Stimulated activated naive CD8-positive, alpha-beta T cell treated with anti-CD3 and anti-CD28 coated beads, Interleukin-15, amount 100 ng/mL, for 72 hours (primary cell): ENCODE data around the gene RBM20.

Experiments used
- ATAC-seq: fragments of 150-1000 bp; cut with Tn5 transposase; 2 replicates; pipeline ENCODE4 v1.10.0; 2021; ENCODE audit warnings: mild to moderate bottlenecking, moderate library complexity
- DNase-seq, 2 donors: peaks; one replicate each; pipeline ENCODE4 v3.0.0; 2021 to 2022
- H3K27ac Mint-ChIP-seq, 2 donors: one replicate each; pipeline ENCODE4 v1.8.0; 2022; ENCODE audit warnings: mild to moderate bottlenecking in 2 of 2, mixed read lengths in 2 of 2, moderate library complexity in 2 of 2
- H3K27me3 Mint-ChIP-seq: one replicate; pipeline ENCODE4 v1.8.0; 2022; ENCODE audit warnings: mixed read lengths
- H3K4me1 Mint-ChIP-seq: one replicate; pipeline ENCODE4 v1.8.0; 2022; ENCODE audit warnings: mild to moderate bottlenecking, mixed read lengths
- H3K4me3 Mint-ChIP-seq, 2 donors: one replicate each; pipeline ENCODE4 v1.8.0; 2022; ENCODE audit warnings: mild to moderate bottlenecking in 2 of 2, mixed read lengths in 2 of 2, moderate library complexity in 1 of 2
- H3K9me3 Mint-ChIP-seq, 2 donors: one replicate each; pipeline ENCODE4 v1.8.0; 2022; ENCODE audit warnings: mixed read lengths in 2 of 2

Gene RBM20

GRCh38 chr10:110843796-110844616, 199.9 kb downstream of the RBM20 start:
- DNase-seq (no peak), ATAC-seq (no peak)
- peaks cover 88% of the 10 kb centered on the region for H3K4me1 Mint-ChIP-seq
- H3K9me3 Mint-ChIP-seq, result no peaks in the 10 kb centered on the region
- H3K4me3 Mint-ChIP-seq, result peak overlapping the region; percentile 74 to 85
- peak overlapping the region; percentile 96 to 99 for H3K27ac Mint-ChIP-seq
- H3K27me3 Mint-ChIP-seq, result no peaks in the 10 kb centered on the region

GRCh38 chr10:110844617-110844881, 200.4 kb downstream of the RBM20 start:
- H3K27ac Mint-ChIP-seq, result peak overlapping the region; percentile 42 to 74
- H3K4me3 Mint-ChIP-seq, result no peak overlapping the region
- peaks cover 0 to under 1% of the 10 kb centered on the region in 2 donors for H3K9me3 Mint-ChIP-seq
- H3K27me3 Mint-ChIP-seq, result no peaks in the 10 kb centered on the region
- H3K4me1 Mint-ChIP-seq, result peaks cover 89% of the 10 kb centered on the region
- DNase-seq (no peak), ATAC-seq (no peak)

GRCh38 chr10:110845192-110845755, 201.1 kb downstream of the RBM20 start:
- Mint-ChIP-seq H3K4me1 (peaks cover 94% of the 10 kb centered on the region), H3K27me3 (no peaks in the 10 kb centered on the region), H3K9me3 (peaks cover 4 to 7% of the 10 kb centered on the region in 2 donors), H3K4me3 (no peak overlapping the region), H3K27ac (peak overlapping the region in 1 of 2 donors; percentile 74)
- DNase-seq (no peak), ATAC-seq (no peak)

GRCh38 chr10:110845756-110846620, 201.9 kb downstream of the RBM20 start:
- Mint-ChIP-seq H3K4me1 (peaks cover 97% of the 10 kb centered on the region), H3K4me3 (no peak overlapping the region), H3K9me3 (peaks cover 4 to 7% of the 10 kb centered on the region in 2 donors), H3K27ac (no peak overlapping the region), H3K27me3 (no peaks in the 10 kb centered on the region)
- DNase-seq (no peak), ATAC-seq (no peak)

GRCh38 chr10:110847374-110847773, 203.2 kb downstream of the RBM20 start:
- Mint-ChIP-seq H3K4me1 (peaks cover 97% of the 10 kb centered on the region), H3K27me3 (no peaks in the 10 kb centered on the region), H3K27ac (no peak overlapping the region), H3K4me3 (no peak overlapping the region), H3K9me3 (peaks cover 4 to 7% of the 10 kb centered on the region in 2 donors)
- DNase-seq (no peak), ATAC-seq (no peak)

- DNase-seq (no peak), ATAC-seq (no peak)
- no peaks in the 10 kb centered on the region for H3K27me3 Mint-ChIP-seq
- H3K9me3 Mint-ChIP-seq, result peaks cover 4 to 7% of the 10 kb centered on the region in 2 donors
- peaks cover 97% of the 10 kb centered on the region for H3K4me1 Mint-ChIP-seq
- H3K4me3 Mint-ChIP-seq, result no peak overlapping the region
- no peak overlapping the region for H3K27ac Mint-ChIP-seq
These were observed 204.0 kb downstream of the RBM20 start for GRCh38 chr10:110848106-110848505.

- Mint-ChIP-seq H3K9me3 (peaks cover 4 to 11% of the 10 kb centered on the region in 2 donors), H3K27me3 (no peaks in the 10 kb centered on the region), H3K27ac (no peak overlapping the region), H3K4me3 (peak overlapping the region in 1 of 2 donors; percentile 61), H3K4me1 (peaks cover 94% of the 10 kb centered on the region)
- ATAC-seq (peak; percentile 64), DNase-seq (no peak)
These were observed 206.0 kb downstream of the RBM20 start for GRCh38 chr10:110850099-110850498.

- H3K27ac Mint-ChIP-seq, result peak overlapping the region in 1 of 2 donors; percentile 85
- DNase-seq (no peak), ATAC-seq (no peak)
- H3K4me1 Mint-ChIP-seq, result peaks cover 87% of the 10 kb centered on the region
- peaks cover 4 to 14% of the 10 kb centered on the region in 2 donors for H3K9me3 Mint-ChIP-seq
- H3K4me3 Mint-ChIP-seq, result peak overlapping the region; percentile 51 to 72
- no peaks in the 10 kb centered on the region for H3K27me3 Mint-ChIP-seq
These were observed 207.0 kb downstream of the RBM20 start for GRCh38 chr10:110851020-110851612.

GRCh38 chr10:110852255-110852896, 208.2 kb downstream of the RBM20 start:
- Mint-ChIP-seq H3K4me3 (peak overlapping the region; percentile 78 to 82), H3K4me1 (peaks cover 78% of the 10 kb centered on the region), H3K9me3 (peaks cover 4 to 14% of the 10 kb centered on the region in 2 donors), H3K27me3 (no peaks in the 10 kb centered on the region), H3K27ac (peak overlapping the region; percentile 51 to 89)
- peak in 1 of 2 donors; percentile 52 for DNase-seq
- peak; percentile 88 for ATAC-seq

- Mint-ChIP-seq H3K4me1 (peaks cover 80% of the 10 kb centered on the region), H3K9me3 (peaks cover 4 to 14% of the 10 kb centered on the region in 2 donors), H3K27ac (peak overlapping the region; percentile 51 to 89), H3K27me3 (no peaks in the 10 kb centered on the region), H3K4me3 (peak overlapping the region; percentile 78 to 82)
- ATAC-seq, result no peak
- no peak for DNase-seq
These were observed 208.8 kb downstream of the RBM20 start for GRCh38 chr10:110852947-110853346.

- ATAC-seq (no peak), DNase-seq (no peak)
- Mint-ChIP-seq H3K4me1 (peaks cover 80% of the 10 kb centered on the region), H3K27ac (no peak overlapping the region), H3K27me3 (no peaks in the 10 kb centered on the region), H3K9me3 (peaks cover 4 to 14% of the 10 kb centered on the region in 2 donors), H3K4me3 (no peak overlapping the region)
These were observed 209.9 kb downstream of the RBM20 start for GRCh38 chr10:110853921-110854605.

- Mint-ChIP-seq H3K27ac (peak overlapping the region in 1 of 2 donors; percentile 12), H3K9me3 (peaks cover 0 to 7% of the 10 kb centered on the region in 2 donors), H3K4me3 (peak overlapping the region in 1 of 2 donors; percentile 30), H3K27me3 (no peaks in the 10 kb centered on the region), H3K4me1 (peaks cover 77% of the 10 kb centered on the region)
- ATAC-seq, result no peak
- DNase-seq, result no peak
These were observed 213.4 kb downstream of the RBM20 start for GRCh38 chr10:110857265-110858171.

- Mint-ChIP-seq H3K9me3 (peaks cover 0 to 7% of the 10 kb centered on the region in 2 donors), H3K4me3 (peak overlapping the region in 1 of 2 donors; percentile 17), H3K4me1 (peaks cover 77% of the 10 kb centered on the region), H3K27me3 (no peaks in the 10 kb centered on the region), H3K27ac (peak overlapping the region in 1 of 2 donors; percentile 37)
- ATAC-seq, result no peak
- DNase-seq, result no peak
These were observed 214.3 kb downstream of the RBM20 start for GRCh38 chr10:110858297-110858934.
